ENCODE results near the gene ATF6B. TPM values are rescaled to one million over a fixed set of nuclear protein-coding genes. Genes with fewer than 3 reads are reported as not detected.

Gene ATF6B
- total RNA-seq (ENCODE audit: low replicate concordance): 23.8 and 40.6 TPM in 2 replicates

DNA sequence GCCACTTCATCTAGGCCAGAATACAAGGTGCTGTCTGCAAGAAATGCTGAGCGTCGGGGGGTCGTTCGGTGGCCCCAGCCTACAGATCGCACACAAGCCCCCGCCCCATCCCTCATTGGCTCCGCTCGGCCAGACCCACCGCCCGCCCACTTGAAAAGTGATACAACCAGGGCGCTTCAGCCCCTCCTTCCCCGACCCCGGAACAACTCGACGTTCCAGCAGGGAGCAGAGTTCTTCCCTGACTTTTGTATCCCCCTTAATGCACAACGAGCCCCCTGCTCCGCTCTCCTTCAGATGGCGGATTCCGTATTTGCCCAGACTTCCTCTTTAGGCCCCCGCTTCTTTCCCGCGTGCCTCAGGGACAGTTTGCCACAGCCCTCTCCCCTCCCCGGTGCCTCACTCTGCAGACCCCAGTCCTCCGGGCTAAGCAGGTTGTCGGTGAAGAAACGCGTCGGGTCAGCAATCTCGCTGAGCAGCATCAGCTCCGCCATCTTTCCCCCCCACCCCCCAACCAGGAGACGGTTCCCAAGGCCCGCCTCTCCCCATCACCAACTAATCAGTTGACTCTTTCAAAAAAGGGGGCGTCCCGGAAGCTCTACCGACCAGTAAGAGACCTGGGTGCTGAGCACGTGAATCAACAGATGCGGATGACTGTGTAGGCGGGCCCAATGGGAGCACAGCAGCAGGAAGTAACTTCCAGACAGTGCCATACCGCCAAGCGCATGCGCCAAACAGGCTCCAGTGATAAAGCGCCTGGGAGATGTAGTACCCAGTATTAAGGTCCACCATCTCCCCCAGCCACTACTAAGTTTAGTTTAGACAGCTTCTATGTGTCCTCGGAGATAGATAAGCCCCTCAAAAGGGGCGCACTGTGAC is at the start of gene ATF6B:
Gene ATF6B, minus strand, starts transcription at position 530 of the 876 bp plus-strand sequence. Its CDS starts 39 bp downstream, at position 491.
- TF ChIP-seq, protein P1, sequence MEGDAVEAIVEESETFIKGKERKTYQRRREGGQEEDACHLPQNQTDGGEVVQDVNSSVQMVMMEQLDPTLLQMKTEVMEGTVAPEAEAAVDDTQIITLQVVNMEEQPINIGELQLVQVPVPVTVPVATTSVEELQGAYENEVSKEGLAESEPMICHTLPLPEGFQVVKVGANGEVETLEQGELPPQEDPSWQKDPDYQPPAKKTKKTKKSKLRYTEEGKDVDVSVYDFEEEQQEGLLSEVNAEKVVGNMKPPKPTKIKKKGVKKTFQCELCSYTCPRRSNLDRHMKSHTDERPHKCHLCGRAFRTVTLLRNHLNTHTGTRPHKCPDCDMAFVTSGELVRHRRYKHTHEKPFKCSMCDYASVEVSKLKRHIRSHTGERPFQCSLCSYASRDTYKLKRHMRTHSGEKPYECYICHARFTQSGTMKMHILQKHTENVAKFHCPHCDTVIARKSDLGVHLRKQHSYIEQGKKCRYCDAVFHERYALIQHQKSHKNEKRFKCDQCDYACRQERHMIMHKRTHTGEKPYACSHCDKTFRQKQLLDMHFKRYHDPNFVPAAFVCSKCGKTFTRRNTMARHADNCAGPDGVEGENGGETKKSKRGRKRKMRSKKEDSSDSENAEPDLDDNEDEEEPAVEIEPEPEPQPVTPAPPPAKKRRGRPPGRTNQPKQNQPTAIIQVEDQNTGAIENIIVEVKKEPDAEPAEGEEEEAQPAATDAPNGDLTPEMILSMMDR (IDR thresholded peaks at IDR 0.05; ENCODE audit: insufficient read depth, low read length): no peak
- peak; percentile 100 for DNase-seq (ENCODE audit: low read depth)
- H3K4me3 ChIP-seq (ENCODE audit: low read depth, low read length): peak within 1 kb of the TSS; percentile 99

DNA sequence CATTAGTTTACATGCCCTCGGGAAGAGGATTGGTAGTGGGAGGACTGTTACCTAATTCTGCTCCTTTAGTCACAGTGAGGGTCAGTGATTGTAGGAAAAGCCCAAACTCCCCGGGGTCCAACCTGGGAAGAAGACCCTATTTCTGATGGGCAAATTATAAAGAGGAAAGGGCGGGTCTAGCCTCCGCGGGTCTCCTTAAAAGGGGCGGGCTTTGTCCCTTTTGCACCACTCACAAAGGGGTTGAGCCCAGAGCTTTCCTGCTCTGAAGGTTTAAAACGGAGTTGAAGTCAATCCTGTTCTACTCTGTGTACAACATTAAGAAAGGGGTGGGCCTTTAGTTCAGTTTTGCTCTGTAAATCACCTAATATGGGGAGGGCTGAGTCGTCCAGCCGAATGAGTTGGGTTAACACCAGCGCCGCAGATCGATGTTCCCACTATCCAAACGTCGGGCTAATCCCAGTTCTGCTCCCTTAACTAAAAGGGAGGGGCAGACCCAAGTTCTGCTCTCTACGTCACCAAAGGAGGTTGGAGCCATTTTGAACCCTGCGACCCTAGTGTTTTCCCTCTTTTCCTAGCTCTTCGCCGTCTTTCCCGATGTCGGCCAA is 49.2 kb upstream of the ATF6B start:
- no peak for DNase-seq (ENCODE audit: low read depth)
- TF ChIP-seq, protein P1 (IDR thresholded peaks at IDR 0.05; ENCODE audit: insufficient read depth, low read length): no peak
- peak overlapping the region; percentile 94 for H3K4me3 ChIP-seq (ENCODE audit: low read depth, low read length)

DNA sequence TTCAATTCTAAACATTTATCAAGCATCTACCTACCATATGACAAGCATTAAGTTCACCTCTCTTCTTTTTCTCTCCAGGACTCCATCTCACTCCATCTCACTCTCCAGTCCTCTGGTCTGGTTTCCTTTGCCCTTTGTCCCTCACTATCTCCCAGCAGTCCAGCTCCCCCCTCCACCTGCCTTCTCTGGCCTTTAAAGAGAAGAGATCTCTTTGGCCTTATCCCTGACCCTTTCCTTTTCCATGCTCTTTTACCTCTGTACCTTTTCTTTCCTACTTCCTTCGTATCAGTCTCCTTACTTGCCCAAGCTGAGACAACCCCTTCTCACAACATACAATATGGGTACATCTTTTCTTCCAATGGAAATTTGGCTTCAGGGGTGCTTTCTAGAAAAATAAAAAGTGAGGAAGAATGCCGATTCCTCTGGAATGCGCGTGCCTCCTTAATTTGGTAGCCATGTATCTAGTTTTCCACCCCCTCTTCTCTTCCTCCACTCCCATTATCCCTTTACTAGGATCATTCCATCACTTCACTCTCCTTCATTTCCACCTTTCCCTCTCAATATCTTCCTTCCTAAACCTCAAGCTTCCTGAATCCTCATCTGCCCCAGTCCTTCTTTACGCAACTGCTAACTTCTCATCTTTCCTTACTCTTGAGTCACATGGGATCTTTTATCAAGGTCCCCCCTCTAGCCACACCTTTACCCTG is 48.6 kb upstream of the ATF6B start:
- DNase-seq (ENCODE audit: low read depth): peak; percentile 71
- TF ChIP-seq, protein P1 (IDR thresholded peaks at IDR 0.05; ENCODE audit: insufficient read depth, low read length): no peak
- peak overlapping the region; percentile 94 for H3K4me3 ChIP-seq (ENCODE audit: low read depth, low read length)

DNA sequence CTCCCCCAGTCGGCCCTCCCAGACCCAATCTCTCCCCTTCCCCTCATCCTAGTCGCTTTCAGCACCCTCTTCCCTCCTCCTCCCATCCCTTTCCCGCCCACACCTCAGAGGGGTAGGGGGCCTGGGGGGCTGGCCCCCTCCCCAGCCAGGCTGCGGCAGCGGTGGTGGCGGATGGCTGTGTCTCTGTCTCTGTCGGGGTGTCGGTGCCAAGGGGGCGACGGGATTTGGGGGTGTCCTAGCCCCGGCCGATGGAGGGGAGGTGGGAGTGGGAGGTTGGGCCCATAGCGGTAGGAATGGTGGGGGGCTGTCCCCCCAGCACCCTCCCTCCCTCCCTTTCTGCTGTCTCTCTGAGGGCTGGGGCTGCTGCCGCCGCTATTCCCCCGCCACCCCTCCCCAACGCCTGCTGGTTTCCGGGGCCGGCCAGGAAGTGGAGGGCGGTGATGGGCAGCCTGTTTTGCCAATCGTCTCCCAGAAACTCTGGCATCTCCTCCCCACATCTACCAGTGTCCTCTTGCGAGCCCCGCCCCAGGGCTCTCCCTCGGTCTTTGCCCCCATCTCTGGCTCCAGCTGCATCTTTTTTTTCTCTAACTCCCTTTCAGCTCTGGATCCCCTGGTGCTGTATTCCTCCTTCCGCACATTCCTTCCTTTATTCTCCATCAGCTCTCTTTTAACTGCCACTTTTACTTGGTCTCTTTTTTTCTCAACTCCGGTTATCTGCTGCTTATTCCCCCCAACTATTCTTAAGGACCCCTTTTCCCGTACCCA is 47.8 kb upstream of the ATF6B start, which contains the start of gene AGPAT1:
Gene AGPAT1, minus strand, starts transcription at position 374 of the 765 bp plus-strand sequence. CDS start 4,588 bp downstream, outside the sequence.
- peak; percentile 98 for DNase-seq (ENCODE audit: low read depth)
- TF ChIP-seq, protein P1 (IDR thresholded peaks at IDR 0.05; ENCODE audit: insufficient read depth, low read length): no peak
- H3K4me3 ChIP-seq (ENCODE audit: low read depth, low read length): peak within 1 kb of the TSS; percentile 94

DNA sequence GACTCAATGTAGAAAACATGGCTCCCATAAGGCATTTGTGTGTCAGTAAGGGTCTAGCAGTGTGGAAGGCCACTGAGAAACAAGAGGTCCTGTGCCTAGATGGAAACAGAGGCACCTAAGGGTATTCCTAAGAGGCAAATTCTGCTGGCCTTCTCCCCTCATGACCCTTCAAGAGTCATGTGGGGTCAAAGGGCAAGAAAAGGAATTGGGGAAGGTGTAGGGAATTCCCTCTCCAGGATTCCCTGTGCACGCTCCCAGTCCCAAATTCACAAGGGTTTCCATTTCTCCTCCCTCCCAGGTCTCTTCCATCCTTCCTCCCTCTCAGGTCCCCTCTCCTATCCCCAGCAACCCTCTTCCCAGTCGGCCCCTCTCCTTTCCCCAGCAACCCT is 47.3 kb upstream of the ATF6B start:
- DNase-seq (ENCODE audit: low read depth): no peak
- peak overlapping the region; percentile 94 for H3K4me3 ChIP-seq (ENCODE audit: low read depth, low read length)
- TF ChIP-seq, protein P1 (IDR thresholded peaks at IDR 0.05; ENCODE audit: insufficient read depth, low read length): no peak

DNA sequence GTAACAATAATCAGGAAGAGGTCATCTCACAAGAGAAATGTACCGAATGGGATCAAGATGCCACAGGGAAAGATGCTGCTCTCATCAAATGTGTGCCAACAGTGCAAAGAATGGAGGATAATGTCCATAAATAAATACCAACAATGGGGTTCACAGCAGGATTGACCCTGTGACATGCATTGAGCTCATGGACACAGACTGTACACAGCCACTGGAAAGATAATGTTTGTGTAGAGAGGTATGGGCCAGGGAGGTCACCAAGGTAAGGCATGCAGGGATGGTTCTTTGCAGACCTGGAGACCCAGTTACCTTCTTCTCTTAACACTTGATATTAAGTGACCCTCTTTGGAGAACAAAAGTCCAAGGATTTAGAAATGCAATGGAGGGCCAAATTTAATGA is 46.4 kb upstream of the ATF6B start:
- H3K4me3 ChIP-seq (ENCODE audit: low read depth, low read length): peak overlapping the region; percentile 94
- TF ChIP-seq, protein P1 (IDR thresholded peaks at IDR 0.05; ENCODE audit: insufficient read depth, low read length): no peak
- DNase-seq (ENCODE audit: low read depth): no peak
